GM18873 (cell line): ENCODE data around the gene DPH6.

ENCODE experiments used
- ATAC-seq: cut with Tn5 transposase; IDR thresholded peaks from one replicate; pipeline ENCODE4 v1.9.1; 2021; ENCODE audit warnings: mild to moderate bottlenecking, moderate library complexity, moderate number of reproducible peaks; ENCODE audit not compliant: unreplicated experiment, low FRiP score

Gene DPH6

GRCh38 chr15:35487417-35487816, 58.5 kb downstream of the DPH6 start:
- ATAC-seq = no peak

DNA sequence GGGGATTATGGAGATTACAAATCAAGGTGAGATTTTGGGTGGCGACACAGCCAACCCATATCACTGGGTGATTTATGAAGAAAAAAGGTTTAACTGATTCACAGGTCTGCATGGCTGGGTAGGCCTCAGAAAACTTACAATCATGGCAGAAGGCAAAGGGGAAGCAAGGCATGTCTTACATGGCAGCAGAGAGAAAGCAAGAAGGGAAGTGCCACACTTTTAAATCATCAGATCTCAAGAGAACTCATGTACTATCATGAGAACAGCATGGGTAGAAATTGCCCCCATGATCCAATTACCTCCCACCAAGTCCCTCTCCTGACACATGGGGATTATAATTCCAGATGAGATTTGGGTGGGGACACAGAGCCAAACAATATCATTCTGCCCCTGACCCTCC, 59.7 kb downstream of the DPH6 start:
- ATAC-seq = no peak

- no peak for ATAC-seq
Measured at GRCh38 chr15:35485411-35485810, 60.6 kb downstream of the DPH6 start.

- ATAC-seq = no peak
Measured at GRCh38 chr15:35484231-35484945, 61.6 kb downstream of the DPH6 start.

DNA sequence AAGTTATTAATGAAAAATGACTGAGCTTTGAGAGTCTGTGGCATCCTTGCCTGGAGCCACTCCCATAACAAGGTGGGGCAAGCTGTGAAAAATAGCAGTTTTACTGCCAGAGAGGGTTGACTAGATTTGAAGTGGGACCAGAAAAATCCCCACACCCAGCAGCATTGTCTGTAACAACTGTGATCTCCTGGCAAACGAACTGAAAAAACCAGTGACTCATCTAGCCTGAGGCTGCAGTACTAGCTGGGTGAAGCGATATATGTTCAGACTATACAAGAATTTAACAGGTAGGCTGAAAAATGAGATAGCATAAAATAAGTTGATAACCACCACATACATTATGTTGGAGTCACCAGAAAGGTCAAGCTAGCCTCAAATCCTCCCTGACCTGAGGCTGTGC, 64.0 kb downstream of the DPH6 start:
- no peak for ATAC-seq

- ATAC-seq = no peak
Measured at GRCh38 chr15:35481064-35481463, 64.9 kb downstream of the DPH6 start.

GRCh38 chr15:35479423-35479822, 66.5 kb downstream of the DPH6 start:
- no peak for ATAC-seq

DNA sequence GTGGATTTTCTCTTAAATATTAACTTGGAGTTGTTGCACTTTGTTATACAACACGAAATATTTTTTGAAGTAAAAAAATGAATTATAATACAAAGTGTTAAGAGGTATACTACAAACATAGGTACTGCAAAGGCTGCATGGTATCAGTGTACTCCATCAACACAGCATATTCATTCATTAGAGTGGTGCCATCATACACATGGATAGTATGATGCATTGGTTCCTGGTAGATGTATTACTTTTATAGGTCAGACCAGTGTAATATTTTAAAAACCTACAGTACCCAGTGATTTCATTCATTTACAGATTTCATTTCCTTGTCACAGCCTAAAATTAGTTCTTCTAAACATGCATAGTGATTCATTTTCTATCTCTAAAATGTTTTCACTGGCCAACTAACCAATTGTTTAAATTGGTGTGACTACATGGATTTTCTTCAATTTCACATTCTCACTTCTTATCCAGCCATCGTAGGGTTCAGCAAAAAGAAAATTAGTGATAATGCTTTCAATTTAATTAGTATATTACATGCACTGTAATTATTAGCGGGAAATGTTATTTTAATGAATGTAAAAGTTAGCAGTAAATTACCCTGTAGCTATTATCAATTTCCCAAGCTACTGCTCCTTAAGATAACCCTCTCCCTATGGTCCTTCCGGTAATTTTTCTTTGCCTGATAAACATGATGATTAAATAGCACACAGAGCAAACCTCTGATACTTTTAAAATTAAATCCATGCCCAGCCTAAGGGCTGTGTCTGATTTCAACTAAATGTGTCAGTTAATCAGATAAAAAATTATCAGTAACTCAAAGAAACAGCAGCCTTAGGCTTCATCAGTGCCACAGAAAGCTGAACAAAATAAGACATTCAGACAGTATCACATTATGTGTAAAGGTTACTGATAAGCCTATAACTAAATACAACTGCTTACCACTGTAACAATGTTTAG, 68.4 kb downstream of the DPH6 start:
- no peak for ATAC-seq

DNA sequence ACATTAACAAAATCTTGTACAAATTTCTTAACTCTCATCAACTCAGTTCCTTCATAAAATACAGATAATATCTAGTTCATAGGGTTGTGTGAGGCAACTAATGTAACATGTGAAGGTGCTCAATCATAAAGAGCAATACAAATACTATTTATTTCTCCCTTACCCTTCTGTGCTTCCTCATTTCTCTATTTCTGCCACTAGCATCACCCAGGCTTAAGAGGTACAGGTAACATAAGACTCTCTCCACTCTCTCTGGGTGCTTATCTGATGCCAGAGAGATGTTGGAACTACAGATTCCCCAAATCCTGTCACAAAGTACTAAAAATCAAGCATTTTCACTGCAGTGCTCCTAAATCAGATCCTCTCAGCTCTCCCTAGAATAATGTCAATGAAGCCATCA, 74.9 kb downstream of the DPH6 start:
- no peak for ATAC-seq

GRCh38 chr15:35470441-35470840, 75.5 kb downstream of the DPH6 start:
- no peak for ATAC-seq

DNA sequence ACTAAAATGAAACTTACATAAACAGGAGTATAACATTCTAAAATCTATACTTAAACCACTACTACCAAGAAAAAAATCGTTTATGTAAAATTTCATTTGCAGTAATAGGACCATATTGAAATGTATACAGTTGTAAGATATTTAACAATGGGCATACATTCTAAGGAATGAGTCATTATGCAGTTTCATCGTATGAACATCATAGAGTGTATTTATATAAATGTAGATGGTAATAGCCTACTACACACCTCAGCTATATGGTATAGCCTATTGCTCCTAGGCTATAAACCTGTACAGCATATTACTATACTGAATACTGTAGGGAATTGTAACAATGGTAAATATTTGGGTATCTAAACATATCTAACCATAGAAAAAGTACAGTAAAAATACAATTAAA, 79.5 kb downstream of the DPH6 start:
- no peak for ATAC-seq

GRCh38 chr15:35465783-35466182, 80.2 kb downstream of the DPH6 start:
- ATAC-seq = no peak

- no peak for ATAC-seq
Measured at GRCh38 chr15:35460616-35461015, 85.3 kb downstream of the DPH6 start.

- ATAC-seq = no peak
Measured at GRCh38 chr15:35458176-35458856, 87.6 kb downstream of the DPH6 start.

DNA sequence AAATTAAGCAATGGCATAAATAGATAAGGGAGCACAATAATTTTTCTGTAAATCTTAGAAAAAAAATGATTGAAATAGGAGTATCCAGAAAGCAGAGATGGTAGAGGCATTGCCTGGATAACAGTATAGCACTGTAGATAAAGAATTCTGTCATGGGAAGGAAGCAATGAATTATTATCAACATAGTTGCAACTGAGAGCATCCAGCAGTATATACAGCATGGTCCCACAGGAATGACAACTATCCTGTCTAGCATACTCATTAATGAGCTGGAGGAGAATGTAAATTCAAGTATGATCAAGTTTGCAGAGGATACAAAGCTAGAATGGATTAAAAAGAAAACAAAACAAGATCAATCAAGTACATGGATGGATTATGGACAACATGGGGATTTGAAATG, 90.8 kb downstream of the DPH6 start:
- ATAC-seq = no peak

DNA sequence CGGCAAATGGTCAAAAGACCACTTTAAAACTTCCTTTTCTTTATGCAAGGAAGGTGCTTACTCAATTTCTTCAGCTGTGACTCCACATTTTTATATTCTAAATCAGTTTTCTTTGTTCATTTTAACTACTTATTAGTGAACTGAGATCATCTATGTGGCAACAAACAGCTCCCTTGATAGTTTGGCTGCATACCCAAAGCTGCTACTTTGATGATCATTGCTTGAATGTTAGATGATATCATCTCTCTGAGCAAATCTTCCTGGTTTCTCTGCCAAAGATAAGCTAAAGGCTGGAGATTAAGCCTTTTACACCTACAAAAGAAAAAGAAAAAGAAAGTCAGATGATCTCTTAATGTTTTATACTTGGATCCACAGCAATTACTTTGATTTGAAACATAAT, 95.5 kb downstream of the DPH6 start:
- ATAC-seq = no peak

DNA sequence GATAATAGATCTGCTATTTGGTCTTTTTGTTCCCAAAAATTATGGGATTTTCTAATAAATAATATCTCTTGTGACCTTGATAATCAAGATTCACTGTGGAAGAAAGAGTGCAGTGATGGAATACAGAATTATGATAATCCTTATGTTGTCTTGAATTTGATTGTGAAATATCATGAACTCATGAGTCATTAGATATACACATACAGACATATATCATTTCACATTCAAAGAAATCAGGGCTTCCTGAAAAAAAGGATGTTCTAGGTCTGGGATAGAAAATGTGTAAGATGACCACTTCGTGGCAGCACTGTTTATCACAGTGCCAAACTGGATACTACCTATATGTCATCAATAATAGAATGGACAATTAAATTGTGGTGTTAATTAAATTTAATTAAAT, 97.7 kb downstream of the DPH6 start:
- ATAC-seq = no peak

GRCh38 chr15:35445891-35446290, 100.1 kb downstream of the DPH6 start:
- no peak for ATAC-seq

DNA sequence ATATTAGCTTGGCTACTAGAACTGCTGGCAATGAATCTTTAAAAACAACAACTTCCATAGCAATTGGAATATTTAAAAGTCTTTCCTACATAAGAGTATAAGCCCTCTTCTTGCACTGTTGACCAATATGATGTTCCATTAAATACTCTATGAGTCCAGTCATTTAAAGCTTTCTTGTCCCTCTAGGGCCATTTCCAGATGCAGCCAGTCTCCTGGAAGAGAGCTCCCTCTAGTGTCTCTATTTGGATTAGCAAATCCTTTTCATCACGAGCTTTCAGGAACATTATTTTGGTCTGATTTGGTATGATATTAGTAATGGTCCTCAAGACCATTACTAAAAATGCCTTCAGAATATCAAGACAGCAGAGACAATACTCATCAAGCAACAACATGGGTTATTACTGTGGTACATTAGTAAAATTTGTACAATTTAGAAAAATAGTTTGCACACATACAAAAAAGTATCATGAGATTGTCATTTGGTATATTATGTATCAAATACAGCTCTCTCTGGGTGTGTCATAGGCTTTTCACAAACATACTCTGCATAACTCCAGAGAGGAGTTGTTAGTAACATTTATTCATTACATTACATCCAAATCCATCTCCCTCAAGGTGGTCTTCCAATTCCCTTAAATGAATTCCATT, 101.3 kb downstream of the DPH6 start:
- no peak for ATAC-seq

- ATAC-seq = no peak
Measured at GRCh38 chr15:35443376-35443775, 102.6 kb downstream of the DPH6 start.

DNA sequence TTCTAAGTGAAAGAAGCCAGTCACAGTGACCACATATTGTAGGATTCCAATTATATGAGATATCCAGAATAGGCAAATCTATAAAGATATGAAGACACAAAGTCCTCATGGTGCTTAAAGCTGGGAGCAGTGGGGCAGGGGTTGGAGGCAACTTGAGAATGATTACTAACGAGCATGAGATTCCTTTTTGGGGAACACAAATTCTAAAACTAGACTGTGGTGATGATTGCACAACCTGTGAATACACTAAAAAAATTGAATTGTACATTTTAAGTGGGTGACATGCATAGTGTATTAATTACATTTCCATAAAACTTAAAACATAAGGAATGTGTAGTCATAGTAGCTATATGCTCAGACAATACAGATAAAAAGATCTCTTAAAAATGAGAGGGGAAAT, 103.2 kb downstream of the DPH6 start:
- ATAC-seq = no peak
